GM21423 (cell line): ENCODE results near the gene AUH.

ENCODE experiments used
- ATAC-seq: cut with Tn5 transposase; IDR thresholded peaks from one replicate; pipeline ENCODE4 v1.9.1; 2021; ENCODE audit warnings: mild to moderate bottlenecking, moderate library complexity; ENCODE audit not compliant: unreplicated experiment

AUH gene

DNA sequence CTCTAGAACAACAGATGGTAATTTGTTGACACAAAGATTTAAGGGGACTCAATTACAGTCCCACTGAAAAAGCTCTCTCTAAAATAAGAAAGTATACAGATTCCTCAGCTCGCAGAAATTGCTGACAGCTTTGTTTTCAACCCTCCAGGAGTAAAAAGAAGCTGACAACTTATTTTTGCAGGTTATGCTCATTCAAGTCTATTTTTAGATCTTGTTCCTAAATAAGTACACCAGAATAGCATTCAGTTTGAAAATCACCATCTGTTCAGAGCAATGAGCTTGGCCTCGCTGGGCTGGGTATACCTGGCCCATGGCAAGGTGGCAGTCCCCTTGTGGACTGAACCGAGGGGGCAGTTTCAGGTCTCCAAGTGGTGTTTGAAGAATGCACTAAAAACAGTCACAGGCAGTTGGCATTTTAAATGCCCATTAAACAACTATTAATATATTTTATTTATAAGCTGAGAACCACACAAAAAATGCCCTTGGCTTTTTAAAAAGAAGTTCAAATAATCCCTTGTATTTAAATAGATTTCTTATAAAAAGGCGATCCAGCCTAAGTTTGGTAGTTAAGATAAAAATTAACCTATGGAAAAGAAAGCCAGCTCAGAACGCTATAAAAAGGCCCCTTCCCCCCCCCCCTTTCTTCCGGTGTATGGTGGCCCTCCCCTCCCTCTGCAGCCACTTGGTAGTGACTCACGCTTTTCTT, 169.2 kb downstream of the AUH start:
- peak; percentile 4 for ATAC-seq

DNA sequence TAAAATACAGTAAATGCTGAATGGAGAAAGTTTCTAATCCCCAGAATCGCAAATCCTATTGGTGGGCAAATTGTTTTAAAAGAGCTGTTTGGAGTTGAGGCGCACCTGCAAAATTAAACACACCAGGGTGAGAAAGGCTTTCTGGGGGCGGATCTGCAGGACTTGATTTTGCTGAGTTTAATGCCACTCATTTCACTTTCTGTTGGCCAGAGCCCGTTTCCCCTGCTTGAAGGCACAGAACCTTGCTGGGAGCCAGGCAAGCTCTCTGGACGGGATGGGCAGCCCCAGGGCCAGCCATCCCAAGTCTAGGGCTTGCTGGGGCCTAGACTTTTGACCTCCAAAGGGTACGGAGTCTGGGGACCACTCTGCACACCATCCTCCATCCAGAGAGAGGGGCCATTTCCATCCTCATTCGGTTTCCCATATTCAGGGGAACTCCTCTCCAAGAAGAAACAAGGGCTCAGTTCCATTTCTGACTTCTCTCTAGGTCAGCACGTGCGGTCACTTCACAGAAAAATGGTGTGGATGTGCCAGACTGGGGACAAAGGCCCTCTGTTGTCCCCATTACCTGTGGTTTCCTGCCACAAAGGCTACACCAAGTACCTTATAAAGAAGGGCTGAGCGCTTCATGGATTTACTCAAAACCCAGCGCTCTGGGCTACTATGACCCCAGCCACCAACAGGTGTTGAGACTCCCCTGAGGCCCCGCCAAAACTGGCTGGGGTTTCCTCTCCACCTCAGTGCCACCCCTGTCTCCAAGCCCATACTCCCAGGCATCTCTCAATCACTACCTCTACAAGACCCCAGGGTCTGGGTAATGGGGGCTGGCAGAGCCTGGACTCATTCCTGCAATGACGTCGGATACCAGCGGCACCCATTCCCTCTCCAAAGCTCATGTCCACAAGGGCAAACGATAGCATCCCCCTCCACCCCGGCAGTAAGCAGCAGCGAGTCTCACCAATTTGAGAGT, 170.0 kb downstream of the AUH start:
- peak; percentile 57 for ATAC-seq

DNA sequence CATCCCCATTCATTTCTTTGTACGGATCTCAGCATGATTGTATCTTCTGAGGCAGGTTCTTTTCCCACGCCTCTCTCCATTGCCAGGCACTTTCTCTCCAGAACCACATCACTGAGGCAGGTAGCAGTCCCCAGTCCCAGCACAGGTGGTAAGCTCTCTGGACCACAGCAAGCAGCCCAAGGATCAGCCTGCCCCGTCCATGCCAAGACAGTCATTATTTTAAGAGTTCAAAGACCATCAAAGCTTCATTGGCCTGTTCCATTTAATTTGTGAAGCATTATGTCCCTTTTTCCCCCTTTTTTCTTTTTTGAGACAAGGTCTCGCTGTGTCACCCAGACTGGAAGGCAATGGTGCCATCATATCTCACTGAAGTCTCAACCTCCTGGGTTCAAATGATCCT, 171.7 kb downstream of the AUH start:
- ATAC-seq, result no peak

- no peak for ATAC-seq
These were observed 172.8 kb downstream of the AUH start for GRCh38 chr9:91188719-91189590.

- no peak for ATAC-seq
These were observed 173.8 kb downstream of the AUH start for GRCh38 chr9:91187965-91188344.

- ATAC-seq, result no peak
These were observed 174.3 kb downstream of the AUH start for GRCh38 chr9:91187311-91187964.

DNA sequence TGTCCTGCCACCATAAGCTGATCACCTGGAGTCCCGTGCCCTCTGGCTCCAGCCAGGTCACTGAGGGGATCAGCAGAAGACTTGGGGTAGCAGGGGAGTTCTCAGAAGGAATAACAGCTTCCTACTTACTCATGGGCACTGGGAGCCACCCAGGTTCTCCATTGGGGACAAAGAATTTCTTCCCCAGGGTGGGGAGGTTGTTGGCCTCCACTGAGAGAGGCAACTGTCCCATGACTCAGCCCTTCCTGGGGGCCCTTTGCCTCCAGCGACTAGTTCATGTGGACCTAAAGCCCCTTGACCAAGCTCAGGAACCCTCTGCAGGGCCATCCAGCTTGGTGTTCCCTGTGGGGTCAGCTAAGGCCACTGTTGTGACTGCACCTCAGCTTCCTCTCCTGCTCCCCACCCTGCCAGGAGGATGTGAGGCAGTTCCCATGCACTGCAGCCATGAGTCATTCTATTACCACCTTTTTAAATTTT, 175.0 kb downstream of the AUH start:
- ATAC-seq, result no peak

- no peak for ATAC-seq
These were observed 176.4 kb downstream of the AUH start for GRCh38 chr9:91185193-91185886.

DNA sequence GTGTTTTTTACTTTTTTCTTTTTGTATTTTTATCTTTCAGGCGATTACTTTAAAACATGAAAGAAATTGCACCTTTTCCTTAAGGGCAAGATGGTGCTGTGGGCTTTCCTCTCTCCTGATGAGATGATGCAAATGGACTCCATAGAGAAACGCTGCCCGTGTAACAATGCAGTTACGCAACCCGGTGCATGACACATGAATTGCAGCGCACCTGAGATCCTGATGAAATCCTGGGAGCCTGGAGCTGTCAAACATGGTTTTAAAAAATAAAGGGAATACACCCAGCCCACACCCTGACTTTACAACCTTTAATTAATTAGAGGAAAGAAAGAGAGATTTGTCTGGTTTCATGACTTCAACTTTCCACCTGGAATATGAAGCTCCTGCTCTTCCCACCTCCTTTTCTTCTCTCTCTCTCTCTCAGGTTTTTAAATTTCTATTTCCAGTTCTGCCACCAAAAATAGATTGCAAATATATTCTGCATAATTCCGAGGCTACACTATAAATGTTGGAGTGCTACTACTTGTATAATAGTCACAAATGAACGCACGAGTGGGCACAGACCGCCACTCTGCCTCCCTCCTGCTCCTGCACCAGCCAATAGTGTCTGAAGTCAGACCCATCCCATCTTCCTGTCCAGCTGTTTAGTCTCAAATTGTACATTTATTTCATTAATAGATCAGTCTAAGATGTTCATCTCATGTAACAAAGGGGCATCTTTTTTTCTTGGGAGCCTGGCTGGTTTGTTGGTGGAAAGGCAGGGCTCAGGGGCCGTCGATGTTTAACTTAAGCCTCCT, 179.1 kb downstream of the AUH start:
- ATAC-seq, result no peak

GRCh38 chr9:91181541-91181940, 180.2 kb downstream of the AUH start:
- ATAC-seq, result no peak

DNA sequence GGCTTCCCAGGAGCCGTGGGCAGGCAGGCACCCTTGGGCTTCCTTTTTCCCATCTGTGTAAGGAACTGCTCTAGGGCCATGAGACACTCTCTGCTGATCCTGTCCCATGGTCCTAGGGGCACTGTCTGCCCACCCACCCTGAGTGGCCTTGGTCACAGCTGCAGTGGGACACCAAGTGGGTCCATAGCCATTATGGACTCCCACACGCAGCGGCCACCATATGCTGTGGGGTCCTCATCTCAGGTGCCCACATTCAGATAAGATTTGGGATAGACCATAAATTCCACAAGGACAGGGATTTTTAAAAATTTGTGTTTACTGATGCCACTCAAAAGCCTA, 180.8 kb downstream of the AUH start:
- ATAC-seq, result no peak

GRCh38 chr9:91180240-91180929, 181.3 kb downstream of the AUH start:
- no peak for ATAC-seq

DNA sequence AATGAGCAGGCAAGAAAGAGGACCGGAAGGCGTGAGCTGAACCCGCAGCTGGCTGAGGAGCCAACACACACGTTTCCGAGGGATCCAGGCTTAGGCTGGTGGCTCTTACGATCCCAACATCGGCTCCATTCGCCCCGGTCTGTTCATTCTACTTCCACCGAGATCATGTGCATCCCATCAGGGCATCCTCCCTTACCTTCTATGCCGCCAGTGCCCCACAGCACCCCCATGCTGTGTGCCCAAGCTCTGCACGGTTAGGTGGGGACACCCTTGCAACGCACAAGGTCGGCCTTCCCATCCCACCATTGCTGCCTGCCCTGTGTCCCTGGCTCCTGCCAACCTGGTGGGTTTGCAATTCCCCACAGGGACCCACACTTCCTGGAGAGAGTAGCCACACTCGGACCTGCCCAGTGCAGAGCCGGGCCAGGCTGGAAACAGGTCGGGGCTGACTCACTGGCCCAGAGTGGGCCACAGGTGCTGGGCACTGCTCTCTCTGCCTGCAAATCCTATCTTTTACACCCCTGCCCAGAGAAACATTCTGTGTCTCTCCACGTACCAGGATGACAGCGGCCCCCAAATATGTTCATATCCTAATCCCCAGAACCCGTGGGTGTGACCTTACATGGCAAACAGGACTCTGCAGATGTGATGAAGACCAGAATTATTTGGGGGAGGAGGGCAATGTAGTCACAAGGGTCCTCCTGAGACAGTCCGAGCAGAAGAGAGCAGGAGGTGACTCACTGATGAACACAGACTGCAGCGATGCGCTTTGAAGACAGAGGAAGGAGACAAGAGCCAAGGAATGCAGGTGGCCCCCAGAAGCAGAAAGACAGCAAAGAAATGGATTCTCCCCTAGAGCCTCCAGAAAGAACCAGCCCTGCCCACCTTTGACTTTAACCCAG, 182.2 kb downstream of the AUH start:
- no peak for ATAC-seq

DNA sequence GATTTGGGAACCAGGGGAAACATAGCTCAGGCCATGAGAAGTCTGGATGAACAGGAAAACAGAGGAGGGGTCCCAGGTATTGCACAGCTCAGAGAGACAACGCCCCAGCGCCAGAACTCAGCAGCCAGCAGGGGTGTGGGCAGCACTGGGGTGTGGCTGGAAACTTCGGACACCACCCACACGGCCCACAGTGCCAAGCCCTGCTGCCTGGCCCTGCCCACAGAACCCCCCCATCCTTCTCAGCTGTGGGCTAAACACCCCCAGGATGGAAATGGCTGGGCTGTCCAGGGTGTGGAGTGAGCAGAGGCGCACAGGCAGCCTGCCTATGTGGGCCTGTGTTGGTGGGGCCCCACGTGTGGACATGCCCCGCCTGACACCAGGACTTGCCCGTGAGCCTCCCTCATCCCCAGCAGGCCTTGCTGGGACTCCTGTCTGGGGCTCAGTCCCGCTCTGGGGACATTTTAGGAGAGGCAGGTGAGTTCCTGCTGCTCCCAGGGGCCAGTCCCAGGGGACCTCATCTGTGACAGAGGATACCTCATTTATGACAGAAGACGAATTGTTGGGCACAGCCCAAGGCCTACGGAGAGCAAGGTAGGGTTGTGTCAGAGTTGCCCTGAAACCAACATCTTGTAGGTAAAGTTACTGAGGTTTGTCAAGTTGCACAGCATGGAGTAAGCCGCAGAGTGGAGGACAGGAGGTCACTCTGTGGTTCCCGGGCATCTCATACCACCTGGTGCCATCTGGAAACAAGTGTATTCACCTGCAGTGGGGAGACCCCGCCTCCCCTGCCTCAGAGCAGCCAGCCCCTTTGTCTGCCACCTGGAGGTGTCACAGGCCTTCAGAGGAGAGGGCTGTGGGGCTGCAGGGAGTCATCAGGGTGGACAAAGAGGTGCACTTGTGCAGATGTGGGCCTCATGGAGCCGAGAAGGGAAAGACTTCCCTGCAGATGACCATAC, 183.2 kb downstream of the AUH start:
- no peak for ATAC-seq

DNA sequence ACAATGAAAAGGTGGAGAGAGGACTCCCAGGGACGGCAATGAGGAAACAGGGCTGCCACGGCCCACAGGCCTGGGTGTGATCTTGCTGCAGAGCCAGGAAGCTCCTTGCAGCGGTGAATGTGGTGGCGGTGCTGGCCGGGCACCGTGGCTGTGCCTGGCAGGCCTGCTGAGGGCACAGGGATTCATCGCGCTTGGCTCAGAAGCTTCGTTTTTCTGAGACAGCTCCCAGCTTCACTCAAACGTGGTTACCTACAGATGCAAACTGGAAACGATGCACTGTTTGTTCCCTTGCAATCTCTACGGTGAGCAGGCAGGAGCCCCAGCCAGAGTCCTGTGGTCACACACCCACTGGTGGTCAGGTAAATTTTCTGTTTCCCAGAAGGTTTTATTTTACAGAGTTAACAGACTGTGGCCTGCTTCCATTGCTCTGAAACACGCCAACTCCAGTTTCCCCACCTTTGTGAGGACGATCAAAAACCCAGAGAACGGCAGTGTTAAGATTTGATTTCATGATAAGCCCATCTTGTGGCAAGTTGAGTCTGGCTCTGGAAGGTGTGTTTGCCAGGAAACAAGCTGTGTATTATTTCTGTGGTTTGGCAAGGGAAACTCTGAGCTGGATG, 183.9 kb downstream of the AUH start:
- no peak for ATAC-seq

- no peak for ATAC-seq
These were observed 184.6 kb downstream of the AUH start for GRCh38 chr9:91177081-91177480.
